HepG2 (cell line): Measurements from ENCODE around the gene XRCC2. TPM values are rescaled to one million over a fixed set of nuclear protein-coding genes. Genes with fewer than 3 reads are reported as not detected.

Experiments used
- ATAC-seq: fragments of 200-7000 bp; cut with Tn5 transposase; 3 replicates; pipeline ENCODE4 v1.9.1; 2020; ENCODE audit warnings: mild to moderate bottlenecking, moderate library complexity
- Bru-seq: library from RNA; stranded (reverse); fragments of 400-500 nt; gene quantifications from one replicate; lab custom pipeline; 2021; lab: Mats Ljungman, UMichigan
- BruChase-seq, 2 experiments: library from RNA; stranded (reverse); fragments of 400-500 nt; gene quantifications; one replicate each; lab custom pipeline; 2021; lab: Mats Ljungman, UMichigan
- BruUV-seq: library from RNA; stranded (reverse); fragments of 400-500 nt; replicated peaks from 2 replicates; lab custom pipeline; 2021; lab: Mats Ljungman, UMichigan
- CTCF ChIA-PET: fragments of 300-600 bp; formaldehyde crosslinking; extraction: SDS; loops from one replicate; lab custom pipeline; 2021; ENCODE audit warnings: low total read pairs, inconsistent platforms, low intra/inter-chr PET ratio; lab: Yijun Ruan, JAX
- POLR2A ChIA-PET: fragments of 350-600 bp; sonication (Branson Sonifier 250); formaldehyde crosslinking; loops from one replicate; lab custom pipeline; 2020; ENCODE audit warnings: antibody characterized with exemption, inconsistent platforms; lab: Yijun Ruan, JAX
- DNase-seq: peaks from one replicate; pipeline ENCODE4 v3.0.0-alpha.2; 2015; ENCODE audit warnings: low spot score
- FAIRE-seq: peaks from 3 replicates; lab custom pipeline; 2011; peaks lifted over from hg19 to GRCh38; lab: Jason Lieb, UNC
- H2AFZ ChIP-seq: one replicate; pipeline ENCODE4 v1.6.1; 2011; ENCODE audit warnings: low read length, inconsistent platforms
- H3K27ac ChIP-seq: fragments of 300-600 bp; 3 replicates; pipeline ENCODE4 v1.8.0; 2011; ENCODE audit warnings: mixed run types, mild to moderate bottlenecking, mixed read lengths, low read length, inconsistent platforms; ENCODE audit not compliant: insufficient read depth; ENCODE audit errors: extremely low read length
- H3K27me3 ChIP-seq, 2 experiments: fragments of 200-600 bp in 1 of 2; 2 replicates in 1 of 2; 3 replicates in 1 of 2; pipeline versions ENCODE4 v1.6.0 to v1.8.0; 2011; ENCODE audit warnings: low read length in 2 of 2, mild to moderate bottlenecking in 2 of 2, moderate library complexity in 2 of 2, inconsistent platforms in 1 of 2; ENCODE audit not compliant: insufficient read depth in 2 of 2, control insufficient read depth in 1 of 2
- H3K36me3 ChIP-seq, 2 experiments: fragments of 200-600 bp in 1 of 2; replicated peaks in 1 of 2; 2 replicates in 1 of 2; 3 replicates in 1 of 2; pipeline versions ENCODE4 v1.5.1 to v1.8.0; 2011; ENCODE audit warnings: low read length in 2 of 2, inconsistent platforms in 1 of 2; ENCODE audit not compliant: insufficient read depth in 2 of 2, control insufficient read depth in 1 of 2
- H3K4me1 ChIP-seq: 2 replicates; pipeline ENCODE4 v1.5.1; 2012; ENCODE audit warnings: low read length, inconsistent platforms; ENCODE audit not compliant: insufficient read depth
- H3K4me2 ChIP-seq: 2 replicates; pipeline ENCODE4 v1.6.0; 2011; ENCODE audit warnings: low read depth, low read length, inconsistent platforms
- H3K4me3 ChIP-seq, 3 experiments: fragments of 200-600 bp in 1 of 3; sonication (generic), shearing (Covaris generic) in 1 of 3; replicated peaks in 1 of 3; 2 replicates each; pipeline ENCODE4 v1.5.1; 2011 to 2016; ENCODE audit warnings: low read length in 3 of 3, inconsistent platforms in 2 of 3, low read depth in 2 of 3, mild to moderate bottlenecking in 2 of 3, control low read depth in 1 of 3, mixed read lengths in 1 of 3; ENCODE audit not compliant: insufficient read depth in 1 of 3
- H3K79me2 ChIP-seq: one replicate; pipeline ENCODE4 v1.6.1; 2011; ENCODE audit warnings: low read length, inconsistent platforms; ENCODE audit not compliant: insufficient read depth
- H3K9ac ChIP-seq: 2 replicates; pipeline ENCODE4 v1.6.0; 2011; ENCODE audit warnings: mild to moderate bottlenecking, low read depth, low read length, inconsistent platforms; ENCODE audit not compliant: insufficient read depth
- H3K9me3 ChIP-seq: 2 replicates; pipeline ENCODE4 v1.5.1; 2012; ENCODE audit warnings: mild to moderate bottlenecking, low read length
- H4K20me1 ChIP-seq: 2 replicates; pipeline ENCODE4 v1.6.0; 2011; ENCODE audit warnings: inconsistent platforms, mild to moderate bottlenecking, low read length, moderate library complexity; ENCODE audit not compliant: insufficient read depth
- ASH2L ChIP-seq: fragments of 300-600, 200-600 bp; sonication (generic); IDR thresholded peaks from 2 replicates; pipeline ENCODE4 v1.7.0; 2017; ENCODE audit warnings: low read depth, mild to moderate bottlenecking, moderate library complexity, mixed read lengths, low read length; ENCODE audit not compliant: insufficient read length
- ATAD3A ChIP-seq: sonication (generic); formaldehyde crosslinking; IDR thresholded peaks from 2 replicates; pipeline ENCODE4 v1.4.0; 2020; ENCODE audit warnings: missing genetic modification reagents
- ATF6 ChIP-seq: sonication (generic); formaldehyde crosslinking; conservative IDR thresholded peaks from 2 replicates; pipeline ENCODE4 v1.4.0; 2020; ENCODE audit warnings: missing genetic modification reagents
- ELF3 ChIP-seq: IDR thresholded peaks from 2 replicates; pipeline ENCODE4 v1.6.1; 2016; ENCODE audit warnings: missing genetic modification reagents, missing compliant biosample characterization
- GTF3A ChIP-seq: sonication (generic); formaldehyde crosslinking; conservative IDR thresholded peaks from 2 replicates; pipeline ENCODE4 v1.4.0; 2020; ENCODE audit warnings: mild to moderate bottlenecking, missing genetic modification reagents
- ZNF276 ChIP-seq: sonication (generic); formaldehyde crosslinking; IDR thresholded peaks from 2 replicates; pipeline ENCODE4 v1.4.0; 2020; ENCODE audit warnings: mild to moderate bottlenecking, low read depth, missing genetic modification reagents
- ZNF331 ChIP-seq: sonication (generic); formaldehyde crosslinking; IDR thresholded peaks from 2 replicates; pipeline ENCODE4 v1.4.0; 2020; ENCODE audit warnings: missing genetic modification reagents
- ZNF512B ChIP-seq: sonication (generic); formaldehyde crosslinking; IDR thresholded peaks from 2 replicates; pipeline ENCODE4 v1.5.1; 2020; ENCODE audit warnings: missing genetic modification reagents, mild to moderate bottlenecking, borderline replicate concordance
- ZNF619 ChIP-seq: sonication (generic); formaldehyde crosslinking; IDR thresholded peaks from 2 replicates; pipeline ENCODE4 v1.4.0; 2020; ENCODE audit warnings: mild to moderate bottlenecking, missing genetic modification reagents
- ZNF737 ChIP-seq: sonication (generic); formaldehyde crosslinking; IDR thresholded peaks from 2 replicates; pipeline ENCODE4 v1.5.0; 2020; ENCODE audit warnings: missing genetic modification reagents, mild to moderate bottlenecking, borderline replicate concordance
- WGBS: methylation state at CpG from one replicate; pipeline ENCODE4 v1.1.6; 2017; ENCODE audit warnings: low lambda C conversion rate; 5-methylcytosine and 5-hydroxymethylcytosine counted together
- in situ Hi-C: cut with HindIII; loops from 2 replicates; pipeline ENCODE4 v1.10.0; 2017; ENCODE audit warnings: low pct_unique_long_range_greater_than_20kb; ENCODE audit not compliant: extremely low pct_ligation_motif_present
- intact Hi-C: fragments of 100-400 bp; cut with micrococcal nuclease; formaldehyde crosslinking; loops from one replicate; pipeline ENCODE4 v1.10.0; 2022; ENCODE audit not compliant: unreplicated experiment
- long read RNA-seq, 2 experiments: library from RNA in 1 of 2; library from polyadenylated mRNA in 1 of 2; stranded (forward) in 1 of 2; unstranded in 1 of 2; transcript quantifications; one replicate each; pipeline ENCODE4 v2.0.0, GENCODE V29; 2019 to 2022
- polyA minus RNA-seq, 3 experiments: library from RNA; depleted of rRNA, polyadenylated mRNA; stranded (reverse); fragments of >200 nt; gene quantifications; 2 replicates each; pipeline ENCODE4 v1.2.3, GENCODE V29; 2011; ENCODE audit warnings: low replicate concordance in 1 of 3
- polyA plus RNA-seq, 8 experiments: library from polyadenylated mRNA; depleted of rRNA in 3 of 8; stranded (reverse) in 7 of 8; unstranded in 1 of 8; fragments of >200 nt; fragmentation: Illumina TruSeq in 4 of 8; extraction: Trizol in 4 of 8; gene quantifications; 2 replicates each; pipeline versions ENCODE4 v1.2.1 to v1.2.3, GENCODE V29; 2011 to 2016; ENCODE audit warnings: low read depth in 4 of 8, missing spikeins in 1 of 8, mixed read lengths in 1 of 8; ENCODE audit not compliant: insufficient read depth in 1 of 8
- total RNA-seq, 5 experiments: library from RNA; depleted of rRNA; stranded (reverse); fragments of >200 nt; fragmentation: Illumina TruSeq; extraction: Trizol; gene quantifications; 2 replicates each; pipeline ENCODE4 v1.2.3, GENCODE V29; 2016; ENCODE audit warnings: low read depth in 1 of 5

XRCC2 gene
- total RNA-seq (2016; rRNA removed; fragmentation: Illumina TruSeq; extraction: Trizol) (13.2 and 14.5 TPM in 2 replicates), polyA plus RNA-seq (2011; rRNA removed) (2.5 and 3.8 TPM in 2 replicates), polyA minus RNA-seq (2011; rRNA and poly(A)+ RNA removed; ENCODE audit: low replicate concordance) (1.5 and 8.3 TPM in 2 replicates), Bru-seq, nascent RNA (percentile 53 among the genes with signal in this experiment), BruChase-seq, experiment 1, labeled RNA remaining after a 6-hour chase (percentile 51 among the genes with signal in this experiment), BruChase-seq, experiment 2, labeled RNA remaining after a 2-hour chase (percentile 61 among the genes with signal in this experiment)
- total RNA-seq (2016; cell fraction: cytosol; rRNA removed; fragmentation: Illumina TruSeq; extraction: Trizol; ENCODE audit: low read depth) = 1.5 and 1.6 TPM in 2 replicates
- total RNA-seq (2016; cell fraction: insoluble cytoplasmic fraction; rRNA removed; fragmentation: Illumina TruSeq; extraction: Trizol) = 13.5 and 14.9 TPM in 2 replicates
- 5.1 and 6.7 TPM in 2 replicates for total RNA-seq (2016; cell fraction: membrane; rRNA removed; fragmentation: Illumina TruSeq; extraction: Trizol)
- 13.9 and 16.8 TPM in 2 replicates for total RNA-seq (2016; cell fraction: nucleus; rRNA removed; fragmentation: Illumina TruSeq; extraction: Trizol)
- polyA plus RNA-seq (2011; cell fraction: cytosol; rRNA removed) = 1.4 TPM in 2 replicates
- polyA plus RNA-seq (2011; cell fraction: nucleus; rRNA removed) = 4.2 and 4.5 TPM in 2 replicates
- 2.0 and 4.1 TPM in 2 replicates for polyA plus RNA-seq (2012)
- polyA plus RNA-seq (2016; cell fraction: cytosol; fragmentation: Illumina TruSeq; extraction: Trizol; ENCODE audit: low read depth) = 0.68 and 0.71 TPM in 2 replicates
- 7.6 and 9.3 TPM in 2 replicates for polyA plus RNA-seq (2016; cell fraction: insoluble cytoplasmic fraction; fragmentation: Illumina TruSeq; extraction: Trizol; ENCODE audit: low read depth)
- 1.9 and 2.0 TPM in 2 replicates for polyA plus RNA-seq (2016; cell fraction: membrane; fragmentation: Illumina TruSeq; extraction: Trizol; ENCODE audit: low read depth)
- 27.7 and 30.4 TPM in 2 replicates for polyA plus RNA-seq (2016; cell fraction: nucleus; fragmentation: Illumina TruSeq; extraction: Trizol; ENCODE audit: insufficient read depth, low read depth)
- 1.6 and 2.0 TPM in 2 replicates for polyA minus RNA-seq (2011; cell fraction: cytosol; rRNA and poly(A)+ RNA removed)
- 7.5 and 8.9 TPM in 2 replicates for polyA minus RNA-seq (2011; cell fraction: nucleus; rRNA and poly(A)+ RNA removed)
- long read RNA-seq, experiment 1, partial matches to known transcripts = 0 of 4 reads
- long read RNA-seq, experiment 1, other reads (novel, unspliced or antisense) = 3 of 4 reads
- long read RNA-seq, experiment 2, partial matches to known transcripts = 0 of 11 reads
- long read RNA-seq, experiment 2, other reads (novel, unspliced or antisense) = 11 of 11 reads

- Histone ChIP-seq H3K4me3 (peak within 1 kb of the TSS; percentile 78 to 88 (median 81)), H4K20me1 (no peaks in the 10 kb centered on the region), H2AFZ (no peak within 1 kb of the TSS), H3K9me3 (no peaks in the 10 kb centered on the region; the same call in 1 of the 2 replicates), H3K9ac (peak within 1 kb of the TSS; percentile 80), H3K79me2 (peaks cover 33% of the 10 kb centered on the region), H3K27me3 (no peaks in the 10 kb centered on the region; a peak in 1 of 5 replicates), H3K36me3 (no peaks in the 10 kb centered on the region), H3K4me1 (peaks cover 48% of the 10 kb centered on the region), H3K4me2 (peak within 1 kb of the TSS; percentile 97), H3K27ac (peak within 1 kb of the TSS; percentile 71)
- WGBS = 2% methylated on average over 30 of the region's 63 CpGs
- DNase-seq (peak; percentile 81), ATAC-seq (peak; percentile 96), FAIRE-seq (peak; percentile 48)
- in situ Hi-C loops = no loop called here
- ChIA-PET POLR2A (no interaction called here), CTCF (no interaction called here)
- BruUV-seq = no TSS peak
- intact Hi-C loops = loop anchor here (1.0 kb wide), 1 partner anchor 8 kb away; no protein-coding TSS in a partner anchor
- TF ChIP-seq ATAD3A (CRISPR knock-in tag) (no peak), ZNF276 (CRISPR knock-in tag) (peak; percentile 51; the same call in 1 of the 2 replicates), ZNF512B (CRISPR knock-in tag) (no peak), ELF3 (peak; percentile 61), ASH2L (peak; percentile 83), ZNF737 (CRISPR knock-in tag) (no peak), GTF3A (no peak), ATF6 (CRISPR knock-in tag) (no peak; the same call in 1 of the 2 replicates), ZNF331 (CRISPR knock-in tag) (no peak; the same call in 1 of the 2 replicates), ZNF619 (CRISPR knock-in tag) (peak; percentile 67; the same call in 1 of the 2 replicates)
Measured at GRCh38 chr7:152675759-152676636, at the start of gene XRCC2. TSS of gene XRCC2 (minus strand) at chr7:152676141. CDS start at chr7:152676079, 62 bp downstream.
